HG03565 (cell line): ENCODE results near the gene EEF2KMT.
A peak's percentile ranks its signal among the peaks of the same experiment; 100 is the strongest.
"Not testable (repeated sequence)": the region's sequence is repeated elsewhere in the genome, so short reads cannot be mapped to it uniquely, and the experiment has no call there.

ENCODE experiments used
- ATAC-seq: cut with Tn5 transposase; IDR thresholded peaks from one replicate; pipeline ENCODE4 v1.9.1; 2021; ENCODE audit warnings: mild to moderate bottlenecking, moderate library complexity; ENCODE audit not compliant: unreplicated experiment

The EEF2KMT gene

GRCh38 chr16:5071341-5071680 lies 26.3 kb downstream of the EEF2KMT start:
- ATAC-seq = no peak

- no peak for ATAC-seq
These were observed 27.0 kb downstream of the EEF2KMT start for GRCh38 chr16:5070431-5071186.

GRCh38 chr16:5069854-5070253 lies 27.7 kb downstream of the EEF2KMT start:
- no peak for ATAC-seq

GRCh38 chr16:5069048-5069447 lies 28.5 kb downstream of the EEF2KMT start:
- no peak for ATAC-seq

GRCh38 chr16:5066511-5066910 lies 31.1 kb downstream of the EEF2KMT start:
- ATAC-seq = no peak

GRCh38 chr16:5065813-5066212 lies 31.8 kb downstream of the EEF2KMT start, which contains the start of gene C16orf89:
C16orf89 (minus strand) TSS chr16:5065956; CDS start chr16:5065908, 48 bp downstream.
- ATAC-seq = no peak

GRCh38 chr16:5065326-5065725 lies 32.3 kb downstream of the EEF2KMT start:
- no peak for ATAC-seq

- ATAC-seq = no peak
These were observed 32.7 kb downstream of the EEF2KMT start for GRCh38 chr16:5064915-5065314.

- ATAC-seq = no peak
These were observed 34.5 kb downstream of the EEF2KMT start for GRCh38 chr16:5062790-5063765.

GRCh38 chr16:5062051-5062450 lies 35.5 kb downstream of the EEF2KMT start:
- ATAC-seq = peak; percentile 85

- ATAC-seq = no peak
These were observed 37.4 kb downstream of the EEF2KMT start for GRCh38 chr16:5060073-5060641.

GRCh38 chr16:5059386-5060072 lies 38.1 kb downstream of the EEF2KMT start:
- no peak for ATAC-seq

GRCh38 chr16:5058476-5058875 lies 39.1 kb downstream of the EEF2KMT start:
- no peak for ATAC-seq

- peak; percentile 40 for ATAC-seq
These were observed 41.2 kb downstream of the EEF2KMT start for GRCh38 chr16:5056352-5056751.

GRCh38 chr16:5054876-5055865 lies 42.4 kb downstream of the EEF2KMT start:
- no peak for ATAC-seq

GRCh38 chr16:5046914-5047313 lies 50.7 kb downstream of the EEF2KMT start:
- ATAC-seq = no peak

GRCh38 chr16:5045499-5046115 lies 52.0 kb downstream of the EEF2KMT start:
- no peak for ATAC-seq

GRCh38 chr16:5044581-5044980 lies 53.0 kb downstream of the EEF2KMT start:
- not testable (repeated sequence) for ATAC-seq

- no peak for ATAC-seq
These were observed 53.5 kb downstream of the EEF2KMT start for GRCh38 chr16:5044011-5044540.
